Activated naive CD8-positive, alpha-beta T cell (primary cell): Measurements from ENCODE around the gene SLC4A5.
"Not testable (repeated sequence)": the region's sequence is repeated elsewhere in the genome, so short reads cannot be mapped to it uniquely, and the experiment has no call there.

ENCODE experiments used
- H3K27ac Mint-ChIP-seq: one replicate; pipeline ENCODE4 v1.8.0; 2021; ENCODE audit warnings: mixed read lengths
- H3K27me3 Mint-ChIP-seq: one replicate; pipeline ENCODE4 v1.8.0; 2021; ENCODE audit warnings: mixed read lengths
- H3K36me3 Mint-ChIP-seq: one replicate; pipeline ENCODE4 v1.8.0; 2021; ENCODE audit warnings: mixed read lengths
- H3K4me1 Mint-ChIP-seq: one replicate; pipeline ENCODE4 v1.8.0; 2021; ENCODE audit warnings: low read depth, mixed read lengths
- H3K4me3 Mint-ChIP-seq: one replicate; pipeline ENCODE4 v1.8.0; 2021; ENCODE audit warnings: mild to moderate bottlenecking, mixed read lengths
- H3K9me3 Mint-ChIP-seq: one replicate; pipeline ENCODE4 v1.8.0; 2021; ENCODE audit warnings: low read depth, mixed read lengths

The SLC4A5 gene

DNA sequence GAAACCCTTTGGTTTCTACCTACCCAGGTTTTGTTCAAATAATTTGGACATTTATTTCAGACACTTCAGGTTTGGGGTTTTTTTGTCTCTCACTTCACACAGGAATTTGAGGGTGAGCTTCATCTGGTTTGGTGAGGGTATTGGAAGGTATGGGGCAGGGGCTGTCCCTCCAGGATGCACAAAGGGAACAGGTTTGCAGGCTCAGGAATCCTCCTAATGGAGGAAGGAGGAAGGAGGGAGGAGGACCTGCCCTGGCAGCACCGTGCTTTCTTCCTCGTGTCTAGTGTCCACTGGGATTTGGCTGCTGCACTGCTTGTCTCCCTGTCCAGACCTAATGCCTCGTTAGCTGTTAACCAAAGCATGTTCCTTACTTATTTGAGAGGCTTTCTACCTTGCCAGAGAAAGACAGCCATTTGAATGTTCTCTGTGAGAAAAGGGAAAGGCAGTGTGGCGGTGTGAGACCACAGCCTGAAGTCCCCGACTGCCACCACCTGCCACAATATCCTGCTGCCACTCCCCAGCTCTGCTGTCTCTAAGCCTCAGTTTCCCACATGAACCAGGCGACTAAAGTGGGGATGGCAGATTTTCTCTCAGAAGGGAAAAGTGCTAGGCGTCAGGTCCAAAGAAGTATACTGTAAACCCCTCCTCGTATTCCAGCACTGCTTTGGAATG, 2.2 kb upstream of the SLC4A5 start:
- no peak overlapping the region for H3K4me3 Mint-ChIP-seq
- H3K36me3 Mint-ChIP-seq: peaks cover 9% of the 10 kb centered on the region
- no peaks in the 10 kb centered on the region for H3K9me3 Mint-ChIP-seq
- no peaks in the 10 kb centered on the region for H3K27me3 Mint-ChIP-seq
- H3K4me1 Mint-ChIP-seq: no peaks in the 10 kb centered on the region
- H3K27ac Mint-ChIP-seq: no peak overlapping the region

DNA sequence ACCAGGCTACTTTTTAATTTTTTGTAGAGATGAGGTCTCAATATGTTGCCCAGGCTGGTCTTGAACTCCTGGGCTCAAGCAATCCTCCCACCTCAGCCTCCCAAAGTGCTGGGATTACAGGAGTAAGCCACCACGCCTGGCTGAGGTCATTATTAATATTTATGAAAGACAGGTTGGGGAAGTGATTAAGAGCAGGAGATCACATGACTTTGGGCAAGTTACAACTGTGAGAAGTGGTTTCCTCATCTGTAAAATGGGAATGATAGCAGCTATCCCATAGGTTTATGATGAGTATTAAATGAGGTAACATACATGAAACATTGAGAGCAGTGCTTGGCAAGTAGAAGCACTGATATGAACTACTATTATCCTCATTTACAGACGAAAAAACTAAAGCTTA, 7.0 kb downstream of the SLC4A5 start:
- H3K4me3 Mint-ChIP-seq, H3K4me1 Mint-ChIP-seq, H3K27ac Mint-ChIP-seq, H3K9me3 Mint-ChIP-seq, H3K27me3 Mint-ChIP-seq: not testable (repeated sequence)
- peaks cover 14% of the 10 kb centered on the region for H3K36me3 Mint-ChIP-seq

DNA sequence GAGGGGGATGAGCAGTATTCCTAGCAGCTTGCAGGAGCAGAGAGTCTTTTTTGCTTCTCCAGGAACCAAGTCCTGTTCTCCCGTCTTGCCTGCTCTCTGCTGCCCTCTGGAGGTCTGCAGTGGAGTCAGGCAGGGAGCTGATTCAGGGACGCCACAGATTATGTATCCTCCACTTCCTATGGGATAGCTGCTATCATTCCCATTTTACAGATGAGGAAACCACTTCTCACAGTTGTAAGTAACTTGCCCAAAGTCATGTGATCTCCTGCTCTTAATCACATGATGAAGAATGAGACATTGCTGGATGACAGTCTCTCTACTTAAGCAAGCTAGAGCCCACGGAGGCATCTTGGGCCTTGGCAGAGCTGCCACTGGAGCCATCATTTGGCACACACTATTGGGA, 8.3 kb downstream of the SLC4A5 start:
- Mint-ChIP-seq H3K9me3 (no peaks in the 10 kb centered on the region), H3K27me3 (no peaks in the 10 kb centered on the region), H3K36me3 (peaks cover 14% of the 10 kb centered on the region), H3K4me1 (peaks cover 3% of the 10 kb centered on the region), H3K27ac (no peak overlapping the region), H3K4me3 (no peak overlapping the region)

DNA sequence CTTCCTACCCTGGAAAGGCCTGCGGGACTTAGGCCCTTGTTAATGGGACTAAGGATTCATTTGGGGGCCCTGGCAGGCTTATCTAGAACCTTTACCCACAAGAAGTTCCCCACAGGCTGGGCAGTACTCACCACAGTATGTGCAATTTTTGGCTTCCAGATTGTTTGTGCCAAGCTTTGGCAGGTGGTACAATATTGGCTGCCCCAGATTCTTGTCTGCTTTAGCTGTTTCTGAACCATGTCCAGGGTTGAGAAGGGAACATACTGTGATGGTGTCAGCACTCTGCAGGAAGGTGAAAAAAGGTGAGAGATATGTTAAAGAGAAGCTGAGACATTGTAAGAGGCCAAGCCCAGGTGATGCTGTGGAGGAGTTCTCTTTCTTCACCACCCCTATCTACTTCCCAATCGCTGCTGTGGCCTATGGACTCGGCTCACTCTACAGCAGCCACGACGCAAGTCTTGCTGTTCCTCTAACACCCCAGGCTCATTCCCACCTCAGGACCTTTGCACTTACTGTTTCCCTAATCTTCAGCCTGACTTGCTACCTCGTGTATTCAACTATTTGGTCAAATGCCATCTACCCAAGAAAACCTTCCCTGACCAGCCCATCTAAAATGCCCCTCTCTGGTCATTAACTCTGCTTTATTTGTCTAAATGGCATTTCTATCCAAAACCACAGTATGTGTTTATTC, 9.2 kb downstream of the SLC4A5 start:
- H3K27me3 Mint-ChIP-seq: no peaks in the 10 kb centered on the region
- H3K4me3 Mint-ChIP-seq: no peak overlapping the region
- no peaks in the 10 kb centered on the region for H3K9me3 Mint-ChIP-seq
- no peak overlapping the region for H3K27ac Mint-ChIP-seq
- H3K4me1 Mint-ChIP-seq: peaks cover 3% of the 10 kb centered on the region
- peaks cover 14% of the 10 kb centered on the region for H3K36me3 Mint-ChIP-seq

DNA sequence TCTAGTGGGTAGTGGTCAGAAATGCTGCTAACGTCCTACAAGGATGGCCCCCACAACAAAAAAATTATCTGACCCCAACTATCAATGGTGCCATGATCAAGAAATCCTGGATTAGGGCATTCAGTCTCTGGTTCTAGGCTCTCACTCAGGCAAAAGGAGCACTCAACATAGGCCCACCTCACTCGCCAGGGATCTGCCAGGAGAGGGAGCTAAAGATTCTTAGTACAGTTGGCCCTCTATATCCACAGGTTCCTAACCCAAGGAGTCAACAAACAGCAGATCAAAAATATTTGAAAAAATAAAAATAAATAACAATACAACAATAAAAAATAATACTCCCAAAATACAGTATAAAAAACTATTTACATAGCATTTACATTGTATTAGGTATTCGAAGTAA, 10.0 kb downstream of the SLC4A5 start:
- Mint-ChIP-seq H3K4me1 (peaks cover 3% of the 10 kb centered on the region), H3K27me3 (no peaks in the 10 kb centered on the region), H3K9me3 (no peaks in the 10 kb centered on the region), H3K4me3 (no peak overlapping the region), H3K36me3 (peaks cover 14% of the 10 kb centered on the region), H3K27ac (no peak overlapping the region)

DNA sequence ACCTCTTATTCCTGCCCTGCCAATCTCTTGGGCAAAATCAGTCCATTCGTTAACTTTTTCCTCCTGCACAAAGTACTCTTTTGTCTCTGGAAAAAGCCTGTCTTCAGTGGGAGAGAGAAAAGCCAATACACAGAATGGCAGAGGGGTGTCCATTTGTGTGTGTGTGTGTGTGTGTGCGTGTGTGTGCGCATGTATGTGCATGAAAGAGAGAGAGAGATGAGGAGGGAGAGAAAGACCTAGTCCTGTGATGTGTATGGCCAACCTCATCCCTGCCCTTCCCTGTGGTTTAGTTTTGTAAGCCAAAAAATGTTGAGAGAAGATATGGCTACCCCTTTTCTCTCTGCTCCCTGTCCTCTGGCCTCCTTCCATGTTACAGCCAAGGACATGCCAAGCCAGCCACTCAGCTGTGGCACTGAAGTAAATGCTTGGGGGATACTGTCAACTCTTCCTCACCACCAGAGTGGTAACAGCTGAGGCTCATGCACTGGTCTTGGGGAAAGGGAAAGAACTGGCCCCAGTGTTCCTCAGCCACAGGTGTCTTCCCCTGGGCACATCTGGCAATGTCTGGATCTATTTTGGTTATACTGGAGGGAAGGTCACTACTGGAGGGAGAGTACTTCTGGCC, 10.6 kb downstream of the SLC4A5 start:
- Mint-ChIP-seq H3K9me3 (no peaks in the 10 kb centered on the region), H3K4me3 (no peak overlapping the region), H3K27ac (no peak overlapping the region), H3K27me3 (no peaks in the 10 kb centered on the region), H3K4me1 (peaks cover 3% of the 10 kb centered on the region), H3K36me3 (peaks cover 11% of the 10 kb centered on the region)

DNA sequence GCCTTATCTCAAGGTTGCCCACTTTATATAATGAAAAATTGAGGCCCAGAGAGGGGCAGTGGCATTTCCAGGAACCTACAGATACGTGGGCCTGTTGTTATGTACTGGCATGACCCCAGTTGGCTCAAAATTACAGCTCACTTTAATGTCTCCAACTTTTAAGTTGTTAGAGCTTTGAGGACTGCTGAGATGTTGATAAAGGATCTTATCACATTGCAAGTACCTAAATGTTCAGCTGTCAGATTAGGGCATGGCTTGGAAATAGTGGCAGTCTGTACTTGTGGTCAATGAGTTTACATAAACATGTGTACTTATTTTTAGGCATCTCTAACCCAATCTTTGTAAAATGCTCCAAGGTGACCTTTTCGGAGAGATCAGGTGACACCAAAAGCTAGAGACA, 14.6 kb downstream of the SLC4A5 start:
- no peaks in the 10 kb centered on the region for H3K9me3 Mint-ChIP-seq
- H3K4me1 Mint-ChIP-seq: no peaks in the 10 kb centered on the region
- no peaks in the 10 kb centered on the region for H3K27me3 Mint-ChIP-seq
- no peak overlapping the region for H3K27ac Mint-ChIP-seq
- H3K36me3 Mint-ChIP-seq: peaks cover 10% of the 10 kb centered on the region
- H3K4me3 Mint-ChIP-seq: no peak overlapping the region

DNA sequence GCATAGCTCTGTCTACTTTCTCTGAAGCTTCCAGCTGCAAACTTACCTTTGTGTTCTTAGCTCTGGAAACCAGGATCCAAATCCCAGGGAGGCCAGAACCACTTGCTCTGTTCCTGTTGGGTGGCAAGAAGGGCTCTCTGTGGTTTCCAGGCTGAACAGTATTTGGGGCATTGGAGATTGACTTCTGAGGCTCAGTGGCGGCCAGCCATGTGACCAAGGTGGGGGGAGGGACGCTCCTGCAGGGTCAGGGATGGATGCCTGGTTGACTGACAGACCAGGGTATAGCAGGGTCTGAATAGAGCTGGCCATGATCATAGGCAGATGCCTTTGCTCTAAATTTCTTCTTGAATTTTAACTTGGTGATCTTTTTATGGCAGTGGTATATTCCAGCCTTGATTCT, 15.1 kb downstream of the SLC4A5 start:
- Mint-ChIP-seq H3K9me3 (no peaks in the 10 kb centered on the region), H3K36me3 (peaks cover 10% of the 10 kb centered on the region), H3K27ac (no peak overlapping the region), H3K4me3 (no peak overlapping the region), H3K4me1 (no peaks in the 10 kb centered on the region), H3K27me3 (no peaks in the 10 kb centered on the region)

DNA sequence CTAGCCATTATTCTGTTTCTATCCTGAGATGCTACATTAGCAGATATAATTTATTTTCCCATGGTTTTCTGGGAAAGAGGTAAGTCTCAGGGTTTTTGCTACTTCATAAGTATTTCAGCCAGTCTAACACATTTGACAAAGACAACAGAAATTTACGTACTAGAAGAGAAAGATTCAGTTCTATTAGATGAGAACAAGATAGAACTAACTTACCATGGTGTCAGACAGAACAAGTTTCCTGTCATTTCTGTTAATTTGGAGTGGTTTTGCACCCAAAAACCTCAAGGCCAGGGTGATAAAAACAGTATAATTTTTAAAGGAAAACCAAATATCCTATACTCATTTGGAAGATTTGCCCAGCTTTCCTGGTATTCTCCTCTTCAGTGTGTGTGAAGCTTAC, 15.6 kb downstream of the SLC4A5 start:
- H3K4me1 Mint-ChIP-seq: no peaks in the 10 kb centered on the region
- H3K36me3 Mint-ChIP-seq: peaks cover 10% of the 10 kb centered on the region

DNA sequence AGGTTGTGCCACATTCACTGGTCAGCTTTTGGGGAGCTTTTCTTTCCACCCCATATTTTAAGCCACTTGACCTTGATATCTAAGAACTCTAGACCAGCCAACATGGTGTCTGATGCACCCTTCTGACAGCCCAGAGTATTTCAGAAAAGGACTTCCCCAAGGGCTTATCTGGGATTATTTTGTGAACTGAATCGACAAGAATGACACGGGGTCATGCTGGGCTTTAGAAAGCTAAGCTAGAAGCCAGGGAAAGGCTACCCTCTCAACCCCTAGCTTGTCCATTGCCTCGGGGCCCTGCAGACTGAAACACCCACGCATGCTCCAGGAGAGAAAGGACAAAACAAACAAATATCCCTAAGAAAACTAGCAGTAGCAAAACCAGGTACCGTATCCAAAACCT, 16.0 kb downstream of the SLC4A5 start:
- Mint-ChIP-seq H3K4me3 (no peak overlapping the region), H3K36me3 (peaks cover 6% of the 10 kb centered on the region), H3K4me1 (no peaks in the 10 kb centered on the region), H3K27me3 (no peaks in the 10 kb centered on the region), H3K27ac (no peak overlapping the region), H3K9me3 (no peaks in the 10 kb centered on the region)

More for the DNA sequence above, 15.6 kb downstream of the SLC4A5 start:
- Mint-ChIP-seq H3K27me3 (no peaks in the 10 kb centered on the region), H3K9me3 (no peaks in the 10 kb centered on the region), H3K4me3 (no peak overlapping the region), H3K27ac (no peak overlapping the region)

DNA sequence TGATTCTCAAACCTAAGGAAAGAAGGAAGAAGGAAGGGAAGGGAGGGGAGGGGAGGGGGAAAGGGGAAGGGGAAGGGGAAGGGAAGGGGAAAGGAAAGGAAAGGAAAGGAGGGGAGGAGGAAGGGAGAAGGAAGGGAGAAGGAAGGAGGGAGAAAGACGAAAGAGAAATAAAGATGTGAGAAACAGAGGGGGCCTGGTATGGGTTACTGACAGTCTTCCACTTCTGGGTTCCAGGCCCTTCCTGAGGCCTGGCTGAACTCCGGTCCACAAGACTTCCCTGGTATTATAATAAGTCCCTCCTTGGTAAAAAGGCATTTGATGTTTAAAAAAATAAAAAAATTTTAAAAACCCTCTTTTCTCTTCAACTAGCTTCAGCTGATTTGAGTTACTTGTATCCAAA, 17.4 kb downstream of the SLC4A5 start:
- no peaks in the 10 kb centered on the region for H3K9me3 Mint-ChIP-seq
- no peaks in the 10 kb centered on the region for H3K4me1 Mint-ChIP-seq
- H3K27me3 Mint-ChIP-seq: no peaks in the 10 kb centered on the region
- peaks cover 9% of the 10 kb centered on the region for H3K36me3 Mint-ChIP-seq
- H3K4me3 Mint-ChIP-seq: no peak overlapping the region
- no peak overlapping the region for H3K27ac Mint-ChIP-seq

DNA sequence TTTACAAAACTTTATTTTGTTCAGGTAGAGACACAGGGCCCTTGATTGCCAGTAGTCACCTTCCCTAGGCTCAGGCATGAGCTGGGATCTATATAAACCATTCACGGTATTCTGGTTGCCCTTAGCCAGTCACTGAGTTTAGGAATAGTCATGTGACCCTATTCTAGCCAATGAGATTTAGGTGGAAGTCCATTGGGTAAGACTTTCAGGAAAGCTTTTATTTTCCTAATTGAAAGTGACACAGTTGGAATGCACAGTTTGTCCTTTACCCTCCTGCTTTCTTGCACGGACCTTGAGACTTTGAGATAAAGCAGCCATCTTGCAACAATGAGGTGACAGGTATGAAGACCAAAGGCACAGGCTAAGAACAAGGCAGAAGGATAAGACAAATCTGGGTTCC, 21.5 kb downstream of the SLC4A5 start:
- no peaks in the 10 kb centered on the region for H3K4me1 Mint-ChIP-seq
- no peak overlapping the region for H3K4me3 Mint-ChIP-seq
- H3K27me3 Mint-ChIP-seq: no peaks in the 10 kb centered on the region
- H3K9me3 Mint-ChIP-seq: no peaks in the 10 kb centered on the region
- peaks cover 16% of the 10 kb centered on the region for H3K36me3 Mint-ChIP-seq
- H3K27ac Mint-ChIP-seq: no peak overlapping the region

DNA sequence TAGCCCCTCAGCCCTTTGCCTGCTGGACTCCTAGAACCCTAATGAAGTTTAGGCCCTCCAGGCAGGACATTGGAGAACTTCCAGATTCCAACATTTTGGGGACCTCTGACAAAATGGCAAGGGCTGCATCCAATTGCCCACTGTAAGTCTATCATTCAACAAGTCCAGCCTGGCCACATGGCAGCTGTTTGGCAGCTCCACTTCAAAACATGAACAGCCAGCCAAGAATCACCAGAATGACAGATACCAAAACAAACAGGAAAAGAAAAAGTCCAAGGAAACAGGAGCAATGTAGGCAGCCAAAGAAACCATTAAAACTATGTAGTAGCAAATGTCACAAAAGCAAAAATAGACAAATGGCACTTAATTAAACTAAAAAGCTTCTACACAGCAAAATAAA, 25.5 kb downstream of the SLC4A5 start:
- H3K36me3 Mint-ChIP-seq: peaks cover 31% of the 10 kb centered on the region
- H3K4me1 Mint-ChIP-seq: no peaks in the 10 kb centered on the region
- H3K4me3 Mint-ChIP-seq: no peak overlapping the region
- no peaks in the 10 kb centered on the region for H3K9me3 Mint-ChIP-seq
- H3K27me3 Mint-ChIP-seq: no peaks in the 10 kb centered on the region
- H3K27ac Mint-ChIP-seq: no peak overlapping the region

DNA sequence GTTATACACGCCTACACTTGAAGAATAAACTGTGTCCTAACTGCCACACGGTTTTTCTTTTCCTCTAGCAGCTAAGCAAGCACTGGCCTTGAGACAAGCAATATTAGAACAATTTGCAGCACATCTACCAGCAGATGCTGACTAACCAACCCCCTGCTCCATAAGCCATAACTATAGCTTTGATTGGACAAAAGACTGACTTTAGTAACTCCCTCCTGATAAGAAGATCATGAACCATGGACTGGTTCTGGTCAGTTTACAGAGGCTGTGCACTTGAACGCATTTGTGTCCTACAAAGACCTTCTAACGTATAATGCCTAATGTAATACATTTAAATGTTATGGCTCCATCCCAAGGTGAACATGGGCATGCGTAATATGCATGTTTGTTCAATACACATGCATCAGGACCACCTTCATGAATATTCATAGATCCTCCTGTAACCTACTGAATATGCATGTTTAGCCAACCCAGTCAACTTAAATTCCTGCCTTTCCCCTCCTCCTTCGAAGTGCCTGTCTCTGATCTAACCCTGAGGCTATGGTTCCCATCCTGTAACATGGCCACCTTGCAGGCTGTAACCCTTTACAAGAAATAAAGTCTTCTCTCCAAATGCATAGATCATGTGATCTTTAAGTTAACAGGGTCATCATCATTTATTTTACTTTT, 26.5 kb downstream of the SLC4A5 start:
- Mint-ChIP-seq H3K4me1 (no peaks in the 10 kb centered on the region), H3K27me3 (no peaks in the 10 kb centered on the region), H3K36me3 (peaks cover 33% of the 10 kb centered on the region), H3K9me3 (no peaks in the 10 kb centered on the region), H3K27ac (no peak overlapping the region), H3K4me3 (no peak overlapping the region)

DNA sequence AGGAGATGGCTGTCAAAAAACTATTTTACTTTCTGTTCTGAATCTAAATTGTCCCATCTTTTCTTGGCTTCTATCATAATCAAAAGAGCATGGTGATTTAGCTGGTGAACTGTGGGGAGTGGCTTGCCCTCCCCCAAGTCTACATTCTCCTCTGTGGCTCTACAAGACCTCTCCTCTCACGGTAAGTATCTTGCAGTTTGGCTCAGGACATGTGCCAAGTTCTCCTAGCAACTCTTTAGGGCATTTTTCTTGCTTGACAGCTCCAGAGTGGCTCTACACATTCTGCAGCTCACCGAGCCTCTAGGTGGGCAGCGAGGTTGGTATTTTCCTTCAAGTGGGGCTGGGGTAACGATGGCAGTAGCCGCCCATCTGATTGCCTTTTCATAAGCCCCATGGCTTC, 29.1 kb downstream of the SLC4A5 start:
- no peak overlapping the region for H3K27ac Mint-ChIP-seq
- H3K36me3 Mint-ChIP-seq: peaks cover 32% of the 10 kb centered on the region
- H3K9me3 Mint-ChIP-seq: no peaks in the 10 kb centered on the region
- no peak overlapping the region for H3K4me3 Mint-ChIP-seq
- H3K27me3 Mint-ChIP-seq: no peaks in the 10 kb centered on the region
- H3K4me1 Mint-ChIP-seq: no peaks in the 10 kb centered on the region
